IPS-15b (cell line): Measurements from ENCODE around the gene TNS4.

Experiments used
- H3K27me3 ChIP-seq: one replicate; pipeline ENCODE4 v1.6.1; 2013; ENCODE audit warnings: low read length; ENCODE audit not compliant: control insufficient read depth, insufficient read depth
- H3K36me3 ChIP-seq: one replicate; pipeline ENCODE4 v1.6.1; 2013; ENCODE audit warnings: low read length; ENCODE audit not compliant: control insufficient read depth, insufficient read depth
- H3K4me1 ChIP-seq: one replicate; pipeline ENCODE4 v1.6.1; 2013; ENCODE audit warnings: mild to moderate bottlenecking, low read length; ENCODE audit not compliant: control insufficient read depth, insufficient read depth
- H3K4me3 ChIP-seq: one replicate; pipeline ENCODE4 v1.5.1; 2013; ENCODE audit warnings: low read depth, low read length
- H3K9ac ChIP-seq: one replicate; pipeline ENCODE4 v1.6.1; 2013; ENCODE audit warnings: low read depth, mild to moderate bottlenecking, low read length
- H3K9me3 ChIP-seq: one replicate; pipeline ENCODE4 v1.6.1; 2013; ENCODE audit warnings: mild to moderate bottlenecking, low read length; ENCODE audit not compliant: control insufficient read depth, insufficient read depth

The TNS4 gene

DNA sequence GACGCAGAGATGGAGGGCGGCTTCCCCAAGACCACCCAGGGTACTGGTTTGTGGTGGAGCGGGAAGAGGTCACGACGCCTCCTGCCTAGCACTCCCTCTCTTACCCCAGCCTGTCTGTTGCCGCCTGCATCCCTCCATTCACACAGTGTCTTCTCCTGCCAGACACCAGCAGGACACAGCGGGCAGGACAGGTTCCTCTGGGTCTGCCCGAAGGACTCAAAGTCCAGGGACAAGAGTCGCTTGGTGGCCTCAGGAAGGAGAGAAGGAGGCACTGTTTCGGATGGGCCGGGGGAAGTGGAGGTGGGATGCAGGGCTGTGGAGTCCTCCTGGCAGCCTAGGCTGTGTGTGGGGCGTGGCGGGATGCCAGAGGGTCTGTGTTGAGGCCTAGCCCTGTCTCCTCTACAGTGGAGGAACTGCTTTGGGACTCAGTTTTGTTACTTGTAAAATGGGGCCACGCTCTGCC is 19.6 kb upstream of the TNS4 start:
- H3K27me3 ChIP-seq = no peaks in the 10 kb centered on the region
- H3K4me3 ChIP-seq = no peak overlapping the region
- no peak overlapping the region for H3K9ac ChIP-seq
- no peaks in the 10 kb centered on the region for H3K4me1 ChIP-seq
- H3K36me3 ChIP-seq = no peaks in the 10 kb centered on the region
- no peaks in the 10 kb centered on the region for H3K9me3 ChIP-seq

DNA sequence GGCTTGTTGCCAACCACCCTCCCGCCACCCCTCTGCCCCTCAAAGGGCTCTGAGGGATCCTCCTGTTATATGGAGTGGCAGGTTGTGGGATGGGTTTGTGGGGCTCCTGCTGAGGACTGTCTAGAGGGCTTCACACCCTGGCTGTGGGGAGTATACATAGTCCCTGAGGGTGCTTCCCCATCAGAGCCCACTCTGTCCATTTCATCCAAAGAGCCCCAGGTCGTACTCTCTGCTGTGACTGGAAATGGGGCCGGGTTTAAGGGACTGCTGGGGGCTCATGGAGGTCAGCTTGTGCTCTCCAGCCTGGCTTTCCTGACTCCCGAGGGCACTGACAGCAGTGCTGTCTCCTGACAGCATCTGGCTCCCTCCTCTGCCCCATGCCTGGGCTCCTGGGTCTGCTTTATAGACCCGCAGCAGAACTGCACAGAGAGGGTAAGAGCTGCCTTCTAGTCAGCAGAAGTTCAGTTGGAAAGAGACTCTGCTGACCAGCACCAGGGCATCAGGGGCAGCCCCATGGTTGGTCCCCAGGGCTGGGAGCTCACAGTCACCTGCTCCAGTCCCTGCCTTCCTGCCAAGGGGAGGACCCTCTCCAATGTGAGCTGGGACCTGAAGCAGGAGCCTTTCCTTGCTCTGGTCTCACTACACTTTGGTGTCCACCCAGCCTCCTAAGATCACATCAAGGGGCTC is 17.8 kb upstream of the TNS4 start:
- Histone ChIP-seq H3K27me3 (no peaks in the 10 kb centered on the region), H3K4me3 (no peak overlapping the region), H3K36me3 (no peaks in the 10 kb centered on the region), H3K9ac (no peak overlapping the region), H3K9me3 (no peaks in the 10 kb centered on the region), H3K4me1 (no peaks in the 10 kb centered on the region)

DNA sequence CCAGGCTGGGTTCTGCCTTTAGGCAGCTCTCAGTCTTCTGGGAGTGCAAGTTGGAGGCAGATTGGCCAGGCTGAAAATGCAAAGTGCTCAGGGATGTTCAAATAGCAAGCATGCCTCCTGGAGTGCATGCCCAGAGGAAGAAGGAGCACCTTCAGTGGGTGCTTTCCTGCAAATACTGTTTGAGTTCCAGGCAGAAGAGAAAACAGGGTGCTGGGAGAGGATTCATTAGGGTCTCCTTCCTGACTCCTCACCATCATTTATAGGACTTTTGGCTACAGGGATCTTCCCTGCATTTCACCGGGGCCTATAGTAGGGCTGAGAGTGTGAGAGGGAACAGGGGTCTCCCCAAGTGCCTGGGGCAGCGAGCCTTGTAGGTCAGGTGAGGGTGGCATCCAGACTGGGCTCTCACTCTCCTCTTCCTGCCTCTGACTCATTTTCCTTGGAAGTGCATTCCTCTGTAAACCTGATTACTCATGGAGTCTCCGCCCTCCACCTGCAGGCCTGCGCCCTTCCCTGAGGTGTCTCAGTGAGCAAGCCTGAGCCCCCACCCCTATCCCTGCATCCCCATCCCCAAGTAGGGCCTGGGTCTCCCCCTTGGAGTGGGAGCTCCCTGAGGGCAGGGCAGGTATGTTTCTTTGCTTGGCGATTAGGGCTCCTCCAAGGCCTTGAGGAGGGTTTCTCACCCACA is 17.1 kb upstream of the TNS4 start:
- H3K4me3 ChIP-seq = no peak overlapping the region
- no peaks in the 10 kb centered on the region for H3K4me1 ChIP-seq
- no peak overlapping the region for H3K9ac ChIP-seq

DNA sequence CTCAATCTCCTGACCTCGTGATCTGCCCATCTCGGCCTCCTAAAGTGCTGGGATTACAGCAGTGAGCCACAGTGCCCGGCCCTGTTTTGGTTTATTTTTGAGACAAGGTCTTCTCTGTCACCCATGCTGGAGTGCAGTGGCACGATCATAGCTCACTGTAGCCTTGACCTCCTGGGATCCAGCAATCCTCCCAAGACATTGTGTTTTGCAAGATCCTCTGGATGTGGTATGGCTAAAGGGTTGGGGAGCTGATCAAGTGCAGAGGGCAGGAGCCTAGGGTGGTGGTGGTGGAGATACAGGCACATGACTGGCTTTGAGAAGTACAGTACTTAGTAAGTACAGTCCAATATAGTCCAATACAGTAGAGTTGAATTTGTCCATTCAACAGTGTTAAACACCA is 16.6 kb upstream of the TNS4 start:
- no peaks in the 10 kb centered on the region for H3K9me3 ChIP-seq
- H3K36me3 ChIP-seq = no peaks in the 10 kb centered on the region
- H3K9ac ChIP-seq = no peak overlapping the region
- no peaks in the 10 kb centered on the region for H3K27me3 ChIP-seq
- H3K4me1 ChIP-seq = no peaks in the 10 kb centered on the region
- no peak overlapping the region for H3K4me3 ChIP-seq

More for the DNA sequence above, 17.1 kb upstream of the TNS4 start:
- H3K27me3 ChIP-seq = no peaks in the 10 kb centered on the region
- H3K9me3 ChIP-seq = no peaks in the 10 kb centered on the region
- H3K36me3 ChIP-seq = no peaks in the 10 kb centered on the region

DNA sequence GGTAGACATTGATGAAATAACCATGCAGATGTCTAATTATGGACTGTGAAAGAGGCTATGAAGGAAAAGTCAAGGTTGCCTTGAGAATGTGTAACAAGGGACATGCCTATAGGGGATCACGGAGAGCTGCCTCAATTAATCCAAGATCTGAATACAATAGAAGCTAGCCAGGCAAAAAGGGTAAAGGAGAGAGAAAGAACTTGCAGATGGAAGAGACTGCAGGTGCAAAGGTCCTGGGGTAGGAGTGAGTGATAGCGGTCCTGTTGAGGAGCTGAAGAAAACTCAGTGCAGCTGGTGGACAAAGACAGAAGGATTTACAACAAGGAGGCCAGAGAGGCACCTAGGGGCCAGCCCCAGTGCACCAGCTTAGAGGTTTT is 15.9 kb upstream of the TNS4 start:
- no peaks in the 10 kb centered on the region for H3K4me1 ChIP-seq

DNA sequence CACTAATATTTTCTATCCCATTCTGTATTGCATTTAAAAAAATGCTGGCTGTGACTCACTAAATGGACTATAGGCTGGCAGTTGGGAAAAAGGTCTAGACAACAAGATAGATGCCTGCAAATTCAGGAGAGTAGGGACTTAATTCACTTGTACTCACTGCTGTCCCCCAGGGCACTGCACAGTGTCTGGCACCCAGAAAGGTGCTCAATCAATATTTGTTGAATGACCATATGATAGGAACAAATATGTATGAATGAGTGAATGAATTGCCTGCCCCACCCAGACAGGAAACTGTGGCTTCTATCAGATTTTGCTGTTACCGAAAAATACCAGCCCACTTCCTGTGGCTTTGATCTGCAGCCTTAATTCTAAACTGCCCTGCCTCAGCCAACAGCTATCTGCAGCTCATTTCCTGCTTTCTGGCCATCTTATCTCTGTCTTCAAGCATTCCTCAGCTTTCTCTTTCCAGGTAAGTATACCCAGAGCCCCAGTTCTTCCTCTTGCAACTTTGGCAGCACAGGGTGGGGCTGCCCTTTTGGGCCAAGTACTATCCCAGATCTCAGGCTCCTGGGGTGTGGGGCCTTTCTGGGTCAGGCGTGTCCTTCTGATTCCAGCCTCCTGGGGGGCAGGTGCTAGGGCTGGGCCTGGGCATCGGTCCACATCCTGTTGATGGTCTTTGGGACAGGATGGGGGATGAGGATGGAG is 15.3 kb upstream of the TNS4 start:
- Histone ChIP-seq H3K4me3 (no peak overlapping the region), H3K9me3 (no peaks in the 10 kb centered on the region), H3K36me3 (no peaks in the 10 kb centered on the region), H3K27me3 (no peaks in the 10 kb centered on the region), H3K9ac (no peak overlapping the region), H3K4me1 (no peaks in the 10 kb centered on the region)

More for the DNA sequence above, 15.9 kb upstream of the TNS4 start:
- no peaks in the 10 kb centered on the region for H3K36me3 ChIP-seq
- H3K27me3 ChIP-seq = no peaks in the 10 kb centered on the region
- H3K9me3 ChIP-seq = no peaks in the 10 kb centered on the region
- H3K9ac ChIP-seq = no peak overlapping the region
- no peak overlapping the region for H3K4me3 ChIP-seq

DNA sequence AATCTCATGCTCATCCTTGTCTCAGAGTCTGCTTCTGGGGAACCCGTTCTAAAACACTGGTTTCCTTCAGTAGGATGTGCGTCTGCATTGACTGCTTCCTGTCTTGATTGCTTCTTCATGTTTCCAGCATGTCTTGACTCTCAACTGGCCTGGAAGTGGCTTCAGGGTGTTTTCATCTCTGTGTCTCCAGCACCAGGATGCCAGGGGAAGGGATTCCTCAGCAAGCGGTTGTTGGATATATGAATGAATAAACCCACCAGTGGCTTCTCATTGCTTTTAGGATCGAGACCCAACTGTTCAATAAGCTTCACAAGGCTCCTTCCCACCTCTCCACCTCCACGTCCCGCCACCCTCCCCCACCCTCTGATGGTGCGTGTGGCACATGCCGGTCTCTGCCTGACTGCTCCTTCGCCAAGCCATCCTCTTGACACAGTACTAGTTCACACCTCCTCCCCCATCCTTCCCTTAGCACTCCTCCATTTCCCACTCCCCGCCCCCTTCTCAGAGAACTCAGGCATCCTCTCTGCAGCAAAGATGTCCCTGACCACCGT is 14.1 kb upstream of the TNS4 start:
- H3K27me3 ChIP-seq = no peaks in the 10 kb centered on the region
- no peak overlapping the region for H3K4me3 ChIP-seq
- H3K36me3 ChIP-seq = no peaks in the 10 kb centered on the region
- H3K4me1 ChIP-seq = peaks cover 2% of the 10 kb centered on the region
- no peaks in the 10 kb centered on the region for H3K9me3 ChIP-seq
- H3K9ac ChIP-seq = no peak overlapping the region

DNA sequence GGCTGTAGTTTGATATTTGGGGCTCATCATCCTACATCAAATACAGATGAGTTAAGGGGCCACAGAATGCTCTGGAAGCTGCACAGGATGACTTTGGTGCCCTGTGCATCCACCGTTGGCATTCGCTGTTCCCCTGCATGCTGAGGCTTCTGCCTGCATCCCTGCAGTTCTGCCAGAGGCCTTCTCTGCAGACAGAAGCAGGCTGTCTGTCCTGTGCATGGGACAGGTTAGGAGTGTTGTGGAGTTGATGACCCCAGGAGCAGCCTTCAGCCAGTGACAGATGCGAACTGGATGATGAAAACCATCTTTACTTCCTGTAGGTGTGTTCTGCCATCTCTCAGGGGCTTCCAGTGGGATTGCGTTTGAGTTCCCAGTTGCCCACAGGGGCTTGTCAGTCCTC is 13.6 kb upstream of the TNS4 start:
- Histone ChIP-seq H3K4me1 (peaks cover 4% of the 10 kb centered on the region), H3K9me3 (no peaks in the 10 kb centered on the region), H3K9ac (no peak overlapping the region), H3K27me3 (no peaks in the 10 kb centered on the region), H3K4me3 (no peak overlapping the region), H3K36me3 (no peaks in the 10 kb centered on the region)

DNA sequence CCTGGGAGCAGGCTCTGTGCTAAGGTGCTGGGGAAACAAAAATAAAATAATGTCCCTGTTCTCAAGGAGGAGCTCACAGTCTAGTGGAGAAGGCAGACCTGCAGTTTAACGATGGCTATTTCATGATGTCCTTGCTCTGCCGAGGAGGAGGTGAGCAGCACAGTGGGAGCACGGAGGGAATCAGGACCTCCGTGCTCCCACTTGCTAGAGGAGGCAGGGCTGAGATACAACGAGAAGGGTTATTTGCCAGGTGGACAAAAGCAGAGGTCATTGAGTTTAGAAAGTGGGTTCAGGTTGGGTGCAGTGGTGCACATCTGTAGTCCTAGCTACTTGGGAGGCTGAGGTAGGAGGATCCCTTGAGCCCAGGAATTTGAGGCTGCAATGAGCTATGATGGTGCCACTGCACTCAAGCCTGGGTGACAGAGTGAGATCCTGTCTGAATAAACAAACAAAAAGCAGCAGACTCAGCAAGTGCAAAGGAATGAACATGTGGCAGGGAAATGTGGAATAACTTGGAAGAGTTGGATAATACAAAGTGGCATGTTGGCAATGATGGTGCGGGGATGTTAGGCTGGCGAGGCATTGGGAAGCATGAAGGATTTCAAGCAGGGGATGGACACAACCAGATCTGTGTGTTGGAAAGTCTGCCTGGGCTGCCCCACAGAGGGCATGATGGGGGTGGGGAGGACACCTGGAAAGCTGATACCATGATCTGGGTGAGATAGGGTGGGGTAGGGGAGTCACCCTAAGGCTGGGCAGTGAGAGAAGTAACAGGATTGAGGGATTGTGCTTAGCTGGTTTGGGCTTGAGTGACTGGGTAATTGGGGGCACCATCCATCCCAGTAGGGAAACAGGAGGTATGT is 12.8 kb upstream of the TNS4 start:
- H3K9ac ChIP-seq = no peak overlapping the region
- H3K4me1 ChIP-seq = peaks cover 4% of the 10 kb centered on the region
- no peak overlapping the region for H3K4me3 ChIP-seq

DNA sequence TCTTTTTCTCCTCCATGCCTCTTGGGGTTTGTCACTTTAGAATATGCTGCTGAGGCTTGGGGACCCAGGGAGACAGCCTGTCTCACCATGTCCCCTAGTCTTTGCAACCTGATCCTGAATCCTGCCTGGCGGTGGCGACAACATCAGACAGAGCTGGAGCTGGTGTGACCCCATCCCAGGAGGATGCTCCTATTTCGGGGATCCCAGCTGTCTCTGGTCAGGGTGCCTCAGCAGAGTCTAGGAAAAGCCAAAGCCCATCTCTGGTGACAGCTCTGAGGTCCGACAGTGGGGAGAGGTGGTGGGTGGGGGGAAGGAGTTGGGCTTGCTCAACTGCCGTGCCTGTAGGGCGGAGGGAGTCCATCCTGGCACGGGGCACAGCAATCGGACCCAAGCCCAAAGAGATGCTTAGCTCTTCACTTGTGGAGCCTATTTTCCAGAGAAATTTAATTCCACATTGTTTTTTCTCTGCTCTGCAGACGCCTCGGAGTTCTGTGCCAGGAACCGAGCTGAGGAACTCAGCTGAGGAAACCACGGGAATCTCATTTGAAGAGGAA is 10.3 kb upstream of the TNS4 start:
- Histone ChIP-seq H3K9ac (no peak overlapping the region), H3K9me3 (no peaks in the 10 kb centered on the region), H3K27me3 (no peaks in the 10 kb centered on the region), H3K4me3 (no peak overlapping the region), H3K4me1 (peaks cover 4% of the 10 kb centered on the region), H3K36me3 (no peaks in the 10 kb centered on the region)

More for the DNA sequence above, 12.8 kb upstream of the TNS4 start:
- Histone ChIP-seq H3K27me3 (no peaks in the 10 kb centered on the region), H3K36me3 (no peaks in the 10 kb centered on the region), H3K9me3 (no peaks in the 10 kb centered on the region)

DNA sequence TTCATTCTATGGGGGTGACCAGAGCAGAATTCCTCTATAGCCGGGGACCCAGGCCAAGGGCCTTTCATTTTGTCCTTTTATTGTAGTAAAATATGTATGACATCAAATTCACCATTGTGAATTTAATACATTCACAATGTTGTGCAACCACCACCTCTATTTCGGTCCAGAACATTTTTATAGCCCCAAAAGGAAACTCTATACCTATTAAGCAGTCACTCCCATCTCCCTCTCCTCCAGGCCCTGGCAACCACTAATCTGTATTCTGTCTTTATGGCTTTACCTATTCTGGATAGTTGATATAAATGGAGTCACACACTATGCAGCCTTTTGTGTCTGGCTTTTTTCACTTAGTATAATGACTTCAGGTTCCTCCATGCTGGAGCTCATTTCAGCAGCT is 9.7 kb upstream of the TNS4 start:
- H3K4me3 ChIP-seq = no peak overlapping the region
- no peaks in the 10 kb centered on the region for H3K9me3 ChIP-seq
- no peaks in the 10 kb centered on the region for H3K27me3 ChIP-seq
- no peak overlapping the region for H3K9ac ChIP-seq
- no peaks in the 10 kb centered on the region for H3K36me3 ChIP-seq
- peaks cover 7% of the 10 kb centered on the region for H3K4me1 ChIP-seq
